HG03045 (cell line): ENCODE measurements around the gene GHDC.
"Not testable (repeated sequence)": the region's sequence is repeated elsewhere in the genome, so short reads cannot be mapped to it uniquely, and the experiment has no call there.

Experiments
- ATAC-seq: cut with Tn5 transposase; IDR thresholded peaks from one replicate; pipeline ENCODE4 v1.9.1; 2021; ENCODE audit warnings: mild to moderate bottlenecking, moderate library complexity; ENCODE audit not compliant: unreplicated experiment

The GHDC gene

DNA sequence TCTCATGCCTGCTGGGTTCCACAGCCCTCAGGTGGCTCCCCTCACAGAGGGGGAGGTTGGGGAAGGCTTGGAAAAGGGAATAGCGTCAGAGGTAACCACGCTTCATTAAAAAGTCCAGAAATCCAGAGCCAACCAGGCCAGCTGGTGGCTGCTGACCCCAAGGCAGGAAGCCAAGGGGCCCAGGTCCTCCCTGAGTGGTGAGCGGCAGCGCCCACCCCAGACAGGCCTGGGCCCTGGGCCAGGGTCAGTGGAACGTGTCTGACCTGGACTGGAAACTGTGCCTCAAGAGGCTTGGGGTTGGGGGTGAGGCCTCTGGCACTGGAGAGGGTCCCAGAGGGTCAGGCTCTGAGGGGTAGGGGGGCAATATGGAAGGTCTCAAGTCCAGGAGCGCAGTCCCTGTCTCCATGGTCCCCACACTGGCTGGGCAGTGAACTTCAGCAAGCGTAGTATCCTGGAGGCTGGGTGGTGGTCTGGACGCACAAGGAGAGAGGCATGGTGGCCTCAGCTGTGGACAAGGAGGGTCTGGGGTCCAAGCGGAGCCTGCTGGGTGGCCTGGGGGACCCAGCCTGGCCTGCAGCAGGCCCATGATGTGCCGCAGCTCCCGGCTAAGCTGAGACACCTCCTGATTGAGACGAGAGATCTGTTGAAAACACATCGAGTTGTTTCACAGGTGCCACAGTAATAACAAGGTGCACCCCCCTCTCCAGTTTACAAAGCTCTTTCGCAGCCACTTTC, 34.3 kb downstream of the GHDC start:
- no peak for ATAC-seq

DNA sequence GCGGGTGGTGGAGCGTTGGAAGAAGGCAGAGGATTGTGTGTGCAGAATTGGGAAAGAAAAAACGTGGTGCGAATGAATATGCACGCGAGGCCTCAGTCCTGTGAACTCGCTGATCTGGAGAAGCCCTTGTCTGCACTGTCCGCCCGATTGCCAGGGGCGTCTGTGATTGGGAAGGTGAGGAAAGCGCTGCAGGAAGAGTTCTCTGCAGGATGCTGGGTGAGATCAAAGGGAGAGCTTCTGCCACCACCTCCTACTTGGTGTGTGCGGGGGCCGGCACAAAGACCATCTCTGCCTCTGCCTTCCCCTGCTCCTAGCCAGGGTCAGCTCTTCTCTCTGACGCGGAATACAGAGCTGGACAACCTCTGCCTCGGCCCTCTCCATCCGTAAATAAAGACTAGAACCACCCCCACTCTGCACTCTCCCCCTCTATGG, 38.7 kb downstream of the GHDC start:
- ATAC-seq = no peak

DNA sequence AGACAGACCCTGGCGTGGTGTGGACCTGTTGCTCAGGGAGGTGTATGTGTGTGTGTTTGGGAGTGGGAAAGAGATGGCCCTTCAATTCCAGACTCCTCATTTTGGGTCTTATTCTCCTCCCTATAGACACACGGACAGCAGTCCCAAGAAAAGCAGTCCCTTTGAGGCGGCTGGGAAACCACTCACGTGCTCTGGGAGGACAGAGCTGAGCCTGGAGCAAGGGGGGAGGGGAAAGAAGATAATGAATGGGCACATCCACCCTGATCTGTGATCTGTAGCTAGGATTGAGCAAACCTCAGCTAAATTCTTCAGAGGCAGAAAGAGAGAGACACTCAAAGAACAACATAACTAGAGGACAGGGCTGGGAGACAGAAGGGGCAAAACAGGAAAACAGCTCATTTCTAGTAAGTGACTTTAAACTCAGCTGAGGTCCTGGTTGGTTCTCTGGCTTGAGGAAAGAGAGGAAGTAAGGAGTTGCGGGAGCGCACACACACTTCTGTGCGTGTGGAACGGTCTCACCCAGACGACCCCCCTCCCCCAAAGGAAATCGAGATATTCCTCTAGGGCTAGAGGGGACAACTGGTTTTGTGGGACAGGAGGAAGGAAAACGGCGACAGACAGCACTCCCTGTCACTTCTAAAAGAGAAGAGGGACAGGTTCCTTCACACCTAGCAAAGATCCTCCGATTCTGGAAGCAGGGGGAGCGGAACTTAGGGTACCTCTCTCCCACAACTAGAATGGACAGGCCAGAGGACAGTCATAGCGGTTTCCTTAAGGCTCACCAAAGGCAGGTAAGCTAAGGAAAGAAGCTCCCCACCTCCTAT, 40.2 kb downstream of the GHDC start:
- no peak for ATAC-seq

DNA sequence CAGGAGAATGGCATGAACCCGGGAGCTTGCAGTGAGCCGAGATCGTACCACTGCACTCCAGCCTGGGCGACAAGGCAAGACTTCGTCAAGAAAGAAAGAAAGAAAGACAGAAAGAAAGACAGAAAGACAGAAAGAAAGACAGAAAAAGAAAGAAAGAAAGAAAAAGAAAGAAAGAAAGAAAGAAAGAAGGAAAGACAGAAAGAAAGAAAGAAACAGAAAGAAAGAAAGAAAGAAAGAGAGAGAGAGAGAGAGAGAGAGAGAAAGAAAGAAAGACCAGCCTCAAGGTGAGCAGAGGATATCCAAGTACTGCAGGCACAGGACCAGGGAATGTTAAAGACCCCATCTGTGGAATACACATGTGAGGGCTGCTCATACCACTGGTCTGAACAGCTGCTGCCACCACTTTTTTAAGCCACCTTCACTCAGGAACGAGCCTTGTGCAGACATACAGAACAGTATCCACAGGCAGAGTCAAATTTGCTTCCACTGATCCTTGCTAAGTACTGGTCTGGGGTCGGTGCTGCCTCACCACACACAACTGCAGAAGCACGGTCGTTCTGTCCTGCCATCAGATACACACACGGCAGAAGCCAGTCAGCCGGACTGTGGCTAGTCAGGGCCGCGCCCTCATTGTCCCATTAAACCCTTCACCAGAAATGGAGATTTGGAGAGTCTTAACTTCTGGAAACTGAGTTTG, 47.2 kb downstream of the GHDC start:
- no peak for ATAC-seq

DNA sequence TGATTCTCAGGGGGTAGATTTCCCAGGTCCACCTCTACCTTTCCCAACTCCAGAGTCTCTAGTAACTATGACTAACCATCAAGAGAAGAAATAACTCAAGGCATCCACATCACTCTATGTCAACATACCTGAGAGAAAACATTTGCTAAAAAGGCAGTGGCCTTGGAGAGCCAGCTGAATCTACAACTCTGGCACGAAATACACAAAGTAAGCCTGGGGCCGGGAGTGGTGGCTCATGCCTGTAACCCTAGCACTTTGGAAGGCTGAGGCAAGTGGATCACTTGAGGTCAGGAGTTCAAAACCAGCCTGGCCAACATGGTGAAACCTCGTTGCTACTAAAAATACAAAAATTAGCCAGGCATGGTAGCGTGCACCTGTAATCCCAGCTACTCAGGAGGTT, 51.2 kb downstream of the GHDC start:
- ATAC-seq = not testable (repeated sequence)

DNA sequence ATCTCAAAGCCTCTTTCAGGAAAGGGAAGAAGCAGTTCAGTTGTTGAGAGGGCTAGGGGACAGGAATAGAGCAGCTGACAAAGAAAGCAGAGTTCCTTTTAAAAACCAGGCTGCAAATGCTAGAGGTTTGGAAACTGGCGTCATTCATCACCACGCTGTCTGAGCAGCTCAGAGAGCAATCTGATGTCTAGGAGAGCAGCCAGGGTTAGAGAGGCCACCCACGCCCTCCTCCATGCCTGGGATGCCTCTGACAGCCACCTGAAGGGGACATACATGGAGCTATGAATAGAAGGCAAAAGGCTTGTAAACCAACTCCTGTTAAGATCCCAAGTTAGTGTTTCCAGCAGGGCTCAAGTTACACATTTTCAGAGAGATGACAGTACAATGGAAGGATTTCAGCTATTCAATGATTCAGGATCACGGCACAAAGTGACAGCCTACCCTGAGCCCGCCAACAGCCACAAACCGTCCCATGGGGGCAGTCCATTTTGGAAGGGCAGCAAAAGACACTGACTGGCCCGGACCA, 51.9 kb downstream of the GHDC start:
- ATAC-seq = no peak

DNA sequence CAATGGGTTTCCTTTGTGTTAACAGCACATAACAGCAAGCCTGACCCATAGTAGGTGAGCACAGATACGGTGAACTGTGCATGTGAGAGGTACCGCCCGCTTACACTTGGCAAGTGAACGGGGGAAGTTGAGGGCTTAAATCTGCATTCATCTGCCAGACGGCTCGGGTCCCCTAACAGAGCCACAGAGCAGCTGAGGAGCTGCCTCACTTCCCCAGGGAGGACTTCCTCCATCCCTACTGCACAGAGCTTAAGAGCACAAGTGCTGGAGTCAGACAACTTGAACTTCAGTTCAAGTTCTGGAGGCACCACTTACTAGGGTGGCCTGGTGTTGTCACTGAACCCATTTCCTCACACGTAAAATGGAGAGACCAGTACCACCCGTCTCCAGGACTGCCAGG, 52.9 kb downstream of the GHDC start:
- ATAC-seq = no peak

DNA sequence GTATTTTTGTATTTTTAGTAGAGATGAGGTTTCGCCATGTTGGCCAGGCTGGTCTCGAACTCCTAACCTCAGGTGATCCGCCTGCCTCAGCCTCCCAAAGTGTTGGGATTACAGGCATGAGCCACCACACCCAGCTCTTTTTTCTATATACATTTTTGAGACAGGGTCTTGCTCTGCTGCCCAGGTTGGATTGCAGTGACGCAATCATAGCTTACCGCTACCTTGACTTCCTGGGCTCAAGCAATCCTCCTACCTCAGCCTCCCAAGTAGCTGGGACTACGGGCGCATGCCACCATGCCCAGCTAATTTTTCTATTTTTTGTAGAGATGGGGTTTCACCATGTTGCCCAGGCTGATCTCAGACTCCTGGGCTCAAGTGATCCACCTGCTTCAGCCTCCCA, 53.6 kb downstream of the GHDC start:
- ATAC-seq = not testable (repeated sequence)
